Activated T-cell treated with anti-CD3 and anti-CD28 coated beads, Interleukin-2, amount 50 U/mL, for 24 hours (primary cell): ENCODE data around the gene PTPRJ.
"Not testable (repeated sequence)": the region's sequence is repeated elsewhere in the genome, so short reads cannot be mapped to it uniquely, and the experiment has no call there.

Source experiments
- DNase-seq: peaks from one replicate; pipeline ENCODE4 v3.0.0-alpha.2; 2020
- H3K27ac Mint-ChIP-seq: 2 replicates; pipeline ENCODE4 v1.8.0; 2020; ENCODE audit warnings: mild to moderate bottlenecking, mixed read lengths
- H3K27me3 Mint-ChIP-seq: 2 replicates; pipeline ENCODE4 v1.8.0; 2020; ENCODE audit warnings: mixed read lengths
- H3K36me3 Mint-ChIP-seq: 2 replicates; pipeline ENCODE4 v1.8.0; 2020; ENCODE audit warnings: low read depth, mixed read lengths
- H3K4me1 Mint-ChIP-seq: 2 replicates; pipeline ENCODE4 v1.8.0; 2020; ENCODE audit warnings: low read depth, mixed read lengths
- H3K4me3 Mint-ChIP-seq: 2 replicates; pipeline ENCODE4 v1.8.0; 2020; ENCODE audit warnings: mild to moderate bottlenecking, moderate library complexity, mixed read lengths
- H3K9me3 Mint-ChIP-seq: 2 replicates; pipeline ENCODE4 v1.8.0; 2020; ENCODE audit warnings: mixed read lengths

Gene PTPRJ

GRCh38 chr11:47980088-47980906 is at the start of gene PTPRJ:
PTPRJ (plus strand) TSS chr11:47980559; CDS start chr11:47980913, 354 bp downstream.
- Mint-ChIP-seq H3K27ac (peak within 1 kb of the TSS; percentile 24), H3K36me3 (peaks cover 23% of the 10 kb centered on the region), H3K4me1 (peaks cover 30% of the 10 kb centered on the region), H3K27me3 (no peaks in the 10 kb centered on the region), H3K4me3 (peak within 1 kb of the TSS; percentile 91), H3K9me3 (no peaks in the 10 kb centered on the region)
- DNase-seq = peak; percentile 80

DNA sequence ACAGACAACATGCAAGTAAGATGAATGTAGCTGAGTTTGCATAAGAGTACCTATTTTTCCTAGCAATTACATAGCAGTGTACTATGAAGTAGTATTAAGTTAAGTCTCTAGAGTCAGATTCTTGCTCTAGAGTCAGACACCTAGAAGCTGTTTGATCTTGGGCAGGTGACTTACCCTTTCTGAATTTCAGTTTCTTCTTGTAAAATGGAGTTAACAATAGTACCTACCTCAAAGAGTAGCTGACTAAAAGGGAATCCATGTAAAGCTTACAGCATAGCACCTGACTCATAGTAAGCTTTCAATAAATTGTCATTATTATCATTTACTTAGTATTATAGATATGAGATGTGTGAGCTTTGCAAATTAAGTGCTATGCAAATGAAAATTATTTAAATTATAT is 47.8 kb upstream of the PTPRJ start:
- H3K4me1 Mint-ChIP-seq = peaks cover 30% of the 10 kb centered on the region
- H3K27me3 Mint-ChIP-seq = no peaks in the 10 kb centered on the region
- no peak for DNase-seq
- no peaks in the 10 kb centered on the region for H3K36me3 Mint-ChIP-seq
- H3K9me3 Mint-ChIP-seq = no peaks in the 10 kb centered on the region
- H3K4me3 Mint-ChIP-seq = no peak overlapping the region
- peak overlapping the region; percentile 44 for H3K27ac Mint-ChIP-seq

DNA sequence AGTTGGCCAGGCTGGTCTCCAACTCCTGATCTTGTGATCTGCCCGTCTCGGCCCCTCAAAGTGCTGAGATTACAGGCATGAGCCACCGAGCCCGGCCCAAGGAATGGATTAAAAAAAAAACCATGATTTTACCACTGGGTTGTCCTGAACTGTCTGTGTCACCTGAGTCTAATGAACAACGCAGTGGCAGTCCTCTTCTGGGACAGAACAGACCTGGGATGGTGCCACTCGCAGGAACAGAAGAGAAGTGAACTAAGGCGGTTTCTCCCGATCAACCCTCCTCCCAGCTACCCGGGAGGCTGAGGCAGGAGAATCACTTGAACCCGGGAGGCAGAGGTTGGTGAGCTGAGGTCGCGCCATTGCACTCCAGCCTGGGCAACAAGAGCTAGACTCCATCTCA is 46.6 kb upstream of the PTPRJ start:
- H3K4me3 Mint-ChIP-seq, H3K27me3 Mint-ChIP-seq, H3K27ac Mint-ChIP-seq, DNase-seq, H3K9me3 Mint-ChIP-seq, H3K36me3 Mint-ChIP-seq: not testable (repeated sequence)
- H3K4me1 Mint-ChIP-seq = peaks cover 30% of the 10 kb centered on the region

DNA sequence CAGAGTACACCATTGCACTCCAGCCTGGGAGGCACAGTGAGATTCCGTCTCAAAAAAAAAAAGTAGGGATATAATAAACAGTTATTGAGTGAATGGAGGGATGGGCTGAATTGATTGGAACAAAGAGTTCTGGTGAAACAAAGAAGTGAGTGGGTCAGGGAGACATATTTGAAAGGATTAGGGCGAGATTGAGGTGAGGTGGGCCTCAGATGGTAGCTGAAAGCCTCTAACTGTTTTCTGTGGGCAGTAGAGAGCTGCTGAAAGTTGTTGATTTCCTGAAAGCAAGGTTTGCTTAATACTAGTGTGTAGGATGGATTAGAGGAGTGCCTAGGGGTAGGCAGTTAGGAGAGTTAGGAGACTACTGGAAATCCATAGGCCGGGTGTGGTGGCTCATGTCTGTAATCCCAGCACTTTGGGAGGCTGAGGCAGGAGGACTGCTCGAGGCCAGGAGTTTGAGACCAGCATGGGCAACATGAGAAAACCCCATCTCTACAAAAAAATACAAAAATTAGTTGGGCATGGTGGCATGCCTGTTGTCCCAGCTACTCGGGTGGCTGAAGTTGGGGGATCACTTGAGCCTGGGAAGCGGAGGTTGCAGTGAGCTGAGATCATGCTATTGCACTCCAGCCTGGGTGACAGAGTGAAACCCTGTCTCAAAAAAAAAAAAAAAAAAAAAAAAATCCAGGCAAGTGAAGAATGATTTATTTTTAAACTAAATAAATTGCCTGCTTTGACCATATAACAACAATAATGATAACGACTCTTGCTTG is 41.4 kb upstream of the PTPRJ start:
- H3K27ac Mint-ChIP-seq = no peak overlapping the region
- no peaks in the 10 kb centered on the region for H3K27me3 Mint-ChIP-seq
- no peak for DNase-seq
- no peaks in the 10 kb centered on the region for H3K36me3 Mint-ChIP-seq
- H3K9me3 Mint-ChIP-seq = no peaks in the 10 kb centered on the region
- peaks cover 25% of the 10 kb centered on the region for H3K4me1 Mint-ChIP-seq
- no peak overlapping the region for H3K4me3 Mint-ChIP-seq

DNA sequence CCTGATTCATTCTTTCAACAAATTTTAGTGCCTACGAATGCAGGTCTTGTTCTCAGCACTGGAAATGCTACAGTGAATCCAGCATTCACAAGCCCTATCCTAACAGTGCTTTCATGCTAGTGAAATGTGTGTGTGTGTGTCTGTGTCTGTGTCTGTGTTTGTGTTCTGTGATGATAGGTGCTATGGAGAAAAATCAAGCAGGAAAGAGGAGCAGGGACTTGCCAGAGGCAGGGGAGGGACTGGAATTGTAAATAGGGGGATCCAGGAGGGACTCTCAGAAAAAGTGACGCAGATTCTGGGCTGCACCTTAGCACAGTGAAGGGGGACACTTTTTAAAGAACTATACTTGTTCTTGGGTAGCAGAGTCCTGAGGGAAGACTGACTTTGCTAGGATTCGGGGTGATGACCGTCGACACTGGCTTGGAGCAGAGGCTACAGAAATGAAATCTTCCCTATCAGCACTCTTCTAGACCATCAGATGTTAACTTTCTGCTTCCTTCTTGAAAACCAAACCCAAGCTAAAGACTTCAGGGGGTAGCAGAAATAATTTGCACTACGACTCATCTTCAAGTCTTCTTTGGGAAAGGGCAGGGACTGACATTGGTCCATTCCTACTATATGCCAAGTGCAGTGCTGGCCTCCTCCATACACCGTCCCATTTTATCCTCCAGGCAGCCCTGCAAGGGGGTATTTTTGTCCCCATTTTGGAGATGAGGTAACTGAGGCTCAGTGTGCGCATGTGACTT is 39.3 kb upstream of the PTPRJ start:
- Mint-ChIP-seq H3K4me1 (peaks cover 16% of the 10 kb centered on the region), H3K36me3 (no peaks in the 10 kb centered on the region), H3K4me3 (no peak overlapping the region), H3K9me3 (no peaks in the 10 kb centered on the region), H3K27me3 (no peaks in the 10 kb centered on the region), H3K27ac (no peak overlapping the region)
- no peak for DNase-seq

- no peaks in the 10 kb centered on the region for H3K9me3 Mint-ChIP-seq
- H3K27ac Mint-ChIP-seq = no peak overlapping the region
- H3K4me3 Mint-ChIP-seq = no peak overlapping the region
- DNase-seq = no peak
- H3K36me3 Mint-ChIP-seq = no peaks in the 10 kb centered on the region
- H3K4me1 Mint-ChIP-seq = peaks cover 25% of the 10 kb centered on the region
- H3K27me3 Mint-ChIP-seq = no peaks in the 10 kb centered on the region
Observed at GRCh38 chr11:47941907-47942558, 38.3 kb upstream of the PTPRJ start.

DNA sequence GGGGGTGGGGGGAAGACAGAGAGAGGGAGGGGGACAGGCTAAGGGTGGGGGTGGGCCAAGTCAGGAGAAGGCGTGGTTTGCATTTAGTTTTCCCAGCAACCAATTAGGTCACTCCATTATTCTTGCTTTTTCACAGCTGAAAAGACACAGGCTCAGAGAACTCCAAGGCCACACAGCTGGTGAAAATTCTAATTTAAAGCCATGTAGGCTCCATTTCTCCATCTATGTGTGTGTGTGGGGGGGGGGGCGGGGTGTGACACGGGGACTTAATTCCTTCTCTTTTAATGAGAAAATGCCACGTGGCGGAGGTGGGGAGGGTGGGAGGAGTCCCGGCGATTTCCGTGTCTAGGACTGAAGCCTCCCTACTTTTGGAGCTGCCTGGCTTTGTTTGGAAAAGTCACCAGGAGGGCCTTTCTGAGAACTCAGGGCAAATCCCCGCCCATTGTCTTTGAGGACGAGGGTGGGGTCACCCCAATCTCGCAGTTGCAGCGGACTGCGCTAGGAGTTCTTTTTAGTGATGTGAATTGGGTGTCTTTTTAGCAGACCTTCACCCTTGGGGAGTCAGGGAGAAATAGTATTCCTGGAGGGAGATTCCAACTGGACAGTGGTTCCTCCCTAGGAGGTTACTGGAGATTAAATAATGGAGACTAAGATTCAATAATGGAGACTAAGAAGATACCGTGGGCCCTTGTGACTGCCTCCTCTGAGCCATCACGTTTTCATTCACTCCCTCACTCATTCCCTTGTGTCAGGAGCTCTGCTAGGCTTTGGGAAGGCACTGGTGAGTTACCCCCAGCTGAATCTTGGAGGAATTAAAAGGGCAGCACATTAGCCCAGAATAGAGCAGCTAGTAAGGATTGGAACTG is 36.4 kb upstream of the PTPRJ start:
- no peak for DNase-seq
- peaks cover 30% of the 10 kb centered on the region for H3K4me1 Mint-ChIP-seq
- H3K27ac Mint-ChIP-seq = no peak overlapping the region
- H3K27me3 Mint-ChIP-seq = no peaks in the 10 kb centered on the region
- no peak overlapping the region for H3K4me3 Mint-ChIP-seq
- no peaks in the 10 kb centered on the region for H3K36me3 Mint-ChIP-seq
- no peaks in the 10 kb centered on the region for H3K9me3 Mint-ChIP-seq

DNA sequence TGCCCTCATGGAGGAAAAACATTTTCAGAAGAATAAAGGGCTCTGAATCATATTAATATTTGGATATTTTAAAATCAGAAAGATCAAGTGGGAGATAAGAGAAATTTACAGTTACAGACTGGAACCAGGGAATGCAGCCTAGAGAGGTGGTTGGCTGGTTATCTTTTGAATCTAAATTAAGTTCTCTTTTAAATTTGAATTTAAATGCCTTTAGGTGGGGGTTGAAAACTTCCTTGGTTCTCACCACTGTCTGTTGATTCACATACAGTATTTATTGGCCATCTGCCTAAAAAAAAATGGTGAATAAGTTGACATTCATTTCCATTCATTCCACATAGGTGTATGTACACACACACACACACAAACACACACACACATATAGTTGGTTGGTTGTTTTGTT is 35.7 kb upstream of the PTPRJ start:
- Mint-ChIP-seq H3K4me1 (peaks cover 32% of the 10 kb centered on the region), H3K4me3 (no peak overlapping the region), H3K9me3 (no peaks in the 10 kb centered on the region), H3K27ac (no peak overlapping the region), H3K36me3 (no peaks in the 10 kb centered on the region), H3K27me3 (no peaks in the 10 kb centered on the region)
- no peak for DNase-seq

DNA sequence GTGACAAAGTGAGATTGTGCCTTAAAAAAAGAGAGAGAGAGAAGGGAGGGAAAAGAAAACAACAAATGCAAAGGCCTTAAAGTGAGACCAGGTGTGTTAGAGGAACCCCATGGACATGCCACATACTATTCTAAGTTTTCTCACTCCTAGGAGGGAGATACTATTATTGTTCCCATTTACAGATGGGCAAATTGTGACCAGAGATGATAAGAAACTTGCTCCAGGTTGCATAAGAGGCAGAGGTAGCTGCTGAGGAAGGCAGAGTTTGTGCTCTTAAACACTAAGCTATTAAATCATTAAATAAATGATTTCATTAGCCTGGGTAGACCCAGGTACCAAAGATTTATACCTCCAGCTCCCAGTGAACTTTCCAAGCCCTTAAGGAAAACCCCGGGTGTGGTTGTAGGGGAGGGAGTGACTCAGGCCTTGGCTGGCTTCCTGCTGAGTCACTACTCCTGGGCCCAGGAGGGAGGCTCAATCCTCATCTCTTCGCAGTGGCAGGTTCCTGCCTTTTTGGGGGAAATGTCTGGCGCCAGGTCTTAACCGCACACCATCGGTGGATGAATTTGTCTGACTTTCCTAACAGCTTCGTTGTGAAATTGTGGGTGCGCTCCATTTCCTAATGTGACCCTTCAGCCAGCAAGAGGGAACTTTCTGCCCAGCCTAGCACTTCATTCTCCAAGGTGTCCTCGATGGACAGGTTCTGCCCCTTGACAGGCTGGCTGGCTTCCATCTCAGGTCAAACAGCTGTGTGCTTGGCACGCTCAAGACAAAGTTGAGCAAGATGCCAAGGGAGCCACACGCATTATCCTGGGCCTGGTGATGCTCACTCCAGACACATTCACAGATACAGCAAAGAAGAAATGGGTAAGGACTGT is 33.4 kb upstream of the PTPRJ start:
- peaks cover 42% of the 10 kb centered on the region for H3K4me1 Mint-ChIP-seq
- H3K9me3 Mint-ChIP-seq = no peaks in the 10 kb centered on the region
- H3K4me3 Mint-ChIP-seq = no peak overlapping the region
- DNase-seq = peak; percentile 37
- peak overlapping the region; percentile 46 for H3K27ac Mint-ChIP-seq
- H3K36me3 Mint-ChIP-seq = no peaks in the 10 kb centered on the region
- H3K27me3 Mint-ChIP-seq = no peaks in the 10 kb centered on the region

- Mint-ChIP-seq H3K36me3 (no peaks in the 10 kb centered on the region), H3K4me3 (no peak overlapping the region), H3K4me1 (peaks cover 41% of the 10 kb centered on the region), H3K27me3 (no peaks in the 10 kb centered on the region), H3K27ac (no peak overlapping the region), H3K9me3 (no peaks in the 10 kb centered on the region)
- DNase-seq = no peak
Observed at GRCh38 chr11:47948137-47948536, 32.2 kb upstream of the PTPRJ start.

GRCh38 chr11:47949001-47949675 is 31.2 kb upstream of the PTPRJ start:
- H3K9me3 Mint-ChIP-seq, H3K27ac Mint-ChIP-seq, H3K27me3 Mint-ChIP-seq, DNase-seq, H3K36me3 Mint-ChIP-seq, H3K4me3 Mint-ChIP-seq: not testable (repeated sequence)
- peaks cover 41% of the 10 kb centered on the region for H3K4me1 Mint-ChIP-seq

- peak overlapping the region; percentile 88 for H3K27ac Mint-ChIP-seq
- H3K4me3 Mint-ChIP-seq = no peak overlapping the region
- H3K36me3 Mint-ChIP-seq = no peaks in the 10 kb centered on the region
- H3K9me3 Mint-ChIP-seq = no peaks in the 10 kb centered on the region
- H3K27me3 Mint-ChIP-seq = no peaks in the 10 kb centered on the region
- peak; percentile 59 for DNase-seq
- peaks cover 47% of the 10 kb centered on the region for H3K4me1 Mint-ChIP-seq
Observed at GRCh38 chr11:47950396-47950795, 30.0 kb upstream of the PTPRJ start.
